Measurements from ENCODE around the gene AJAP1.

GRCh38 chr1:4743978-4744750, 89.8 kb downstream of the AJAP1 start:
- no peak for TF ChIP-seq TAF1 (IDR thresholded peaks at IDR 0.05; ENCODE audit: low read depth)
- no peak for TF ChIP-seq CTCF (IDR thresholded peaks at IDR 0.05; ENCODE audit: poor library complexity, severe bottlenecking)

All from neural cell (in vitro differentiated cells).